Gastrocnemius medialis (tissue), 4 donors: ENCODE measurements around the gene HACD2.

Source experiments
- POLR2A ChIP-seq, 2 donors: fragments of 450-650 bp; IDR thresholded peaks; one replicate each; pipeline ENCODE4 v1.6.1; 2017; ENCODE audit warnings: antibody characterized with exemption in 2 of 2, mild to moderate bottlenecking in 2 of 2, moderate library complexity in 2 of 2
- TF ChIP-seq, protein P1 (sequence below), 5 experiments: fragments of 450-650 bp in 3 of 5; fragments of 200-600 bp in 2 of 5; sonication (generic) in 2 of 5; IDR thresholded peaks in 4 of 5; conservative IDR thresholded peaks in 1 of 5; 1 replicate in 4 of 5; 2 replicates in 1 of 5; pipeline ENCODE4 v1.5.1; 2016 to 2019; ENCODE audit warnings: antibody characterized with exemption in 5 of 5, mild to moderate bottlenecking in 3 of 5, moderate library complexity in 3 of 5

DNA sequence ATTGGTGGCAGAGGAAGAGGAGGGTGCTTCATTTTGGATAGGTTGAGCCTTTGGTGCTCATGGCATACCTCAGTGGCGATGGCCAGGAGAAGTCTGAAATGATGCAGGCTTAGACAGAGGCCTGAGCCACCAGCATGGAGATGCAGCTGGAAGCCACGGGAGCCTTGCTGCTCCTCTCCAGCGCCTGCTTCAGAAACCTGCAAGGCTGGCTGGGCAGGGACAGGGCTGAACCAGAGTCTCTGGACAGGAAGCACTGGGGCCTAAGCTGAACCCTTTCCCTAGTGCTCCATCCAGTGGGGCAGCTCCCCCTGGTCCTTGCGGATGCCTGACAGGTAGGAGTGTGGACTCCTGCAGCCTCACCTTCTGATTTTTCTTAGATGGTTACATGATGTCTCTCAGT is 99.3 kb downstream of the HACD2 start:
- TF ChIP-seq, protein P1, sequence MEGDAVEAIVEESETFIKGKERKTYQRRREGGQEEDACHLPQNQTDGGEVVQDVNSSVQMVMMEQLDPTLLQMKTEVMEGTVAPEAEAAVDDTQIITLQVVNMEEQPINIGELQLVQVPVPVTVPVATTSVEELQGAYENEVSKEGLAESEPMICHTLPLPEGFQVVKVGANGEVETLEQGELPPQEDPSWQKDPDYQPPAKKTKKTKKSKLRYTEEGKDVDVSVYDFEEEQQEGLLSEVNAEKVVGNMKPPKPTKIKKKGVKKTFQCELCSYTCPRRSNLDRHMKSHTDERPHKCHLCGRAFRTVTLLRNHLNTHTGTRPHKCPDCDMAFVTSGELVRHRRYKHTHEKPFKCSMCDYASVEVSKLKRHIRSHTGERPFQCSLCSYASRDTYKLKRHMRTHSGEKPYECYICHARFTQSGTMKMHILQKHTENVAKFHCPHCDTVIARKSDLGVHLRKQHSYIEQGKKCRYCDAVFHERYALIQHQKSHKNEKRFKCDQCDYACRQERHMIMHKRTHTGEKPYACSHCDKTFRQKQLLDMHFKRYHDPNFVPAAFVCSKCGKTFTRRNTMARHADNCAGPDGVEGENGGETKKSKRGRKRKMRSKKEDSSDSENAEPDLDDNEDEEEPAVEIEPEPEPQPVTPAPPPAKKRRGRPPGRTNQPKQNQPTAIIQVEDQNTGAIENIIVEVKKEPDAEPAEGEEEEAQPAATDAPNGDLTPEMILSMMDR (IDR thresholded peaks at IDR 0.05 in 4 of 5, conservative IDR thresholded peaks at IDR 0.05 in 1 of 5), result no peak
- TF ChIP-seq POLR2A (IDR thresholded peaks at IDR 0.05), result no peak
